IMR-90 (cell line): ENCODE data around the gene VIPR1. TPM values are rescaled to one million over a fixed set of nuclear protein-coding genes. Genes with fewer than 3 reads are reported as not detected.

Experiments used
- ATAC-seq: fragments of 200-7000 bp; cut with Tn5 transposase; 2 replicates; pipeline ENCODE4 v1.9.1; 2020; ENCODE audit warnings: low read depth, mild to moderate bottlenecking, moderate library complexity
- BruUV-seq: library from RNA; stranded (reverse); fragments of 400-500 nt; replicated peaks from 2 replicates; lab custom pipeline; 2021; lab: Mats Ljungman, UMichigan
- CTCF ChIA-PET: fragments of 300-600 bp; formaldehyde crosslinking; extraction: SDS; loops from one replicate; lab custom pipeline; 2021; ENCODE audit warnings: antibody characterized with exemption; lab: Yijun Ruan, JAX
- POLR2A ChIA-PET: fragments of 300-600 bp; sonication (Branson Sonifier 250); formaldehyde crosslinking; loops from one replicate; lab custom pipeline; 2022; ENCODE audit warnings: antibody characterized with exemption; ENCODE audit not compliant: unreplicated experiment; lab: Charles Lee
- DNase-seq: peaks from one replicate; pipeline ENCODE4 v3.0.0; 2013
- H2AFZ ChIP-seq: replicated peaks from 2 replicates; pipeline ENCODE3; 2013; ENCODE audit warnings: low read length, mild to moderate bottlenecking; ENCODE audit not compliant: poor library complexity
- H2AK5ac ChIP-seq: 2 replicates; pipeline ENCODE4 v1.6.1; 2013; ENCODE audit warnings: low read depth, low read length, inconsistent platforms
- H2AK9ac ChIP-seq: replicated peaks from 2 replicates; pipeline ENCODE3; 2013; ENCODE audit warnings: mild to moderate bottlenecking, low read depth, low read length, moderate library complexity; ENCODE audit not compliant: poor library complexity
- H2BK120ac ChIP-seq: 2 replicates; pipeline ENCODE4 v1.6.1; 2013; ENCODE audit warnings: low read depth, low read length, inconsistent platforms
- H2BK15ac ChIP-seq: 3 replicates; pipeline ENCODE4 v1.6.1; 2013; ENCODE audit warnings: low read depth, low read length, inconsistent platforms
- H2BK20ac ChIP-seq: 2 replicates; pipeline ENCODE4 v1.6.1; 2013; ENCODE audit warnings: low read depth, mild to moderate bottlenecking, inconsistent platforms, low read length, moderate library complexity
- H2BK5ac ChIP-seq: 2 replicates; pipeline ENCODE4 v1.6.1; 2013; ENCODE audit warnings: mild to moderate bottlenecking, low read depth, low read length, inconsistent platforms; ENCODE audit not compliant: poor library complexity, severe bottlenecking
- H3K14ac ChIP-seq: replicated peaks from 2 replicates; pipeline ENCODE4 v1.6.1; 2013; ENCODE audit warnings: low read depth, low read length, inconsistent platforms
- H3K18ac ChIP-seq: 2 replicates; pipeline ENCODE4 v1.6.1; 2013; ENCODE audit warnings: low read depth, low read length, control low read depth
- H3K23ac ChIP-seq: 2 replicates; pipeline ENCODE4 v1.6.1; 2013; ENCODE audit warnings: low read depth, low read length, inconsistent platforms
- H3K27ac ChIP-seq: 2 replicates; pipeline ENCODE4 v1.5.1; 2013; ENCODE audit warnings: mild to moderate bottlenecking, control low read depth, low read length; ENCODE audit not compliant: insufficient read depth
- H3K27me3 ChIP-seq: 2 replicates; pipeline ENCODE4 v1.6.1; 2013; ENCODE audit warnings: low read length; ENCODE audit not compliant: control insufficient read depth, insufficient read depth
- H3K36me3 ChIP-seq: 2 replicates; pipeline ENCODE4 v1.6.1; 2013; ENCODE audit warnings: low read length, mixed read lengths; ENCODE audit not compliant: control insufficient read depth, insufficient read depth
- H3K4ac ChIP-seq: 2 replicates; pipeline ENCODE4 v1.6.1; 2013; ENCODE audit warnings: low read depth, low read length, inconsistent platforms
- H3K4me1 ChIP-seq: 2 replicates; pipeline ENCODE4 v1.6.1; 2013; ENCODE audit warnings: low read length, mixed read lengths; ENCODE audit not compliant: control insufficient read depth, insufficient read depth
- H3K4me2 ChIP-seq: 2 replicates; pipeline ENCODE4 v1.6.1; 2013; ENCODE audit warnings: low read depth, mild to moderate bottlenecking, control low read depth, low read length, moderate library complexity
- H3K4me3 ChIP-seq: 2 replicates; pipeline ENCODE4 v1.5.1; 2013; ENCODE audit warnings: low read depth, mild to moderate bottlenecking, control low read depth, low read length, moderate library complexity; ENCODE audit not compliant: insufficient read depth
- H3K56ac ChIP-seq: 2 replicates; pipeline ENCODE4 v1.6.1; 2013; ENCODE audit warnings: low read length, inconsistent platforms; ENCODE audit not compliant: insufficient read depth; ENCODE audit errors: extremely low read depth
- H3K79me1 ChIP-seq, 2 experiments: 2 replicates each; pipeline ENCODE4 v1.6.1; 2013; ENCODE audit warnings: low read length in 2 of 2, inconsistent platforms in 1 of 2, low read depth in 1 of 2
- H3K9ac ChIP-seq: 2 replicates; pipeline ENCODE4 v1.6.1; 2013; ENCODE audit warnings: low read depth, low read length, control low read depth
- H3K9me1 ChIP-seq: 2 replicates; pipeline ENCODE4 v1.6.1; 2013; ENCODE audit warnings: low read length, inconsistent platforms; ENCODE audit not compliant: insufficient read depth
- H3K9me3 ChIP-seq: 2 replicates; pipeline ENCODE4 v1.6.1; 2013; ENCODE audit warnings: low read length; ENCODE audit not compliant: control insufficient read depth, insufficient read depth
- H4K20me1 ChIP-seq: 2 replicates; pipeline ENCODE4 v1.6.1; 2013; ENCODE audit warnings: low read length, inconsistent platforms; ENCODE audit not compliant: insufficient read depth
- H4K5ac ChIP-seq: 2 replicates; pipeline ENCODE4 v1.6.1; 2013; ENCODE audit warnings: mild to moderate bottlenecking, low read depth, low read length, control low read depth
- H4K8ac ChIP-seq, 2 experiments: 2 replicates each; pipeline ENCODE4 v1.6.1; 2013; ENCODE audit warnings: low read depth in 2 of 2, low read length in 2 of 2, control low read depth in 1 of 2, inconsistent platforms in 1 of 2
- H4K91ac ChIP-seq: 2 replicates; pipeline ENCODE4 v1.6.1; 2013; ENCODE audit warnings: low read depth, low read length, inconsistent platforms; ENCODE audit not compliant: insufficient read depth
- BHLHE40 ChIP-seq: fragments of 150-350 bp; IDR thresholded peaks from 2 replicates; pipeline ENCODE4 v1.6.1; 2016; ENCODE audit warnings: mild to moderate bottlenecking, low read depth, low read length
- CEBPB ChIP-seq: IDR thresholded peaks from 2 replicates; pipeline ENCODE4 v1.6.1; 2012; ENCODE audit warnings: low read depth, low read length, improper control_type of control experiment
- WGBS, 2 experiments: methylation state at CpG; one replicate each; pipeline versions ENCODE4 v1.1.5 to v1.1.7; 2013; ENCODE audit warnings: missing lambda C conversion rate in 2 of 2; ENCODE audit not compliant: insufficient read length in 1 of 2; ENCODE audit errors: extremely low coverage in 2 of 2; 5-methylcytosine and 5-hydroxymethylcytosine counted together
- dilution Hi-C: fragments of 300-500 bp; cut with HindIII; formaldehyde crosslinking; loops from one replicate; pipeline ENCODE4 v1.14.3; 2018; ENCODE audit warnings: low sequenced_read_pairs; ENCODE audit not compliant: unreplicated experiment
- in situ Hi-C: fragments of 300-500 bp; cut with MboI; formaldehyde crosslinking; loops from 3 replicates; pipeline ENCODE4 v1.14.3; 2019; ENCODE audit warnings: low sequenced_read_pairs, inconsistent platforms, mixed read lengths
- intact Hi-C: fragments of 100-400 bp; cut with micrococcal nuclease; formaldehyde crosslinking; loops from 2 replicates; pipeline ENCODE4 v1.10.0; 2022
- polyA plus RNA-seq, 3 experiments: library from polyadenylated mRNA; depleted of rRNA; stranded (reverse); fragments of >200 nt; gene quantifications; 2 replicates each; pipeline ENCODE4 v1.2.3, GENCODE V29; 2012; ENCODE audit warnings: low replicate concordance in 1 of 3
- total RNA-seq: library from RNA; depleted of rRNA; stranded (reverse); fragments of >200 nt; gene quantifications from 2 replicates; pipeline ENCODE4 v1.2.3, GENCODE V29; 2012

Gene VIPR1
- total and polyA plus RNA-seq, 2 of the 4 experiments (the other 2 are of a cell fraction) = not detected

GRCh38 chr3:42498034-42498433 is 4.4 kb upstream of the VIPR1 start:
- CTCF ChIA-PET = interaction anchor here (0.5 kb wide), 1 partner anchor 9 kb away, joined by 3 read pairs; no protein-coding TSS in a partner anchor
- no peak overlapping the region for H2AK9ac ChIP-seq
- no peak overlapping the region for H2BK120ac ChIP-seq
- H4K20me1 ChIP-seq = no peaks in the 10 kb centered on the region
- H4K91ac ChIP-seq = no peak overlapping the region
- no peak for TF ChIP-seq CEBPB
- TF ChIP-seq BHLHE40 = no peak
- in situ Hi-C loops = no loop called here
- no peak overlapping the region for H3K9ac ChIP-seq
- ATAC-seq (no peak), DNase-seq (no peak)
- H3K9me3 ChIP-seq = no peaks in the 10 kb centered on the region
- H3K4me1 ChIP-seq = no peaks in the 10 kb centered on the region
- no peak overlapping the region for H2BK15ac ChIP-seq
- H3K4me3 ChIP-seq = no peak overlapping the region
- no peak overlapping the region for H3K14ac ChIP-seq
- H2AFZ ChIP-seq = no peak overlapping the region
- H3K27ac ChIP-seq = no peak overlapping the region
- H3K27me3 ChIP-seq = peaks cover 45% of the 10 kb centered on the region
- H3K4ac ChIP-seq = no peak overlapping the region
- H3K79me1 ChIP-seq = no peaks in the 10 kb centered on the region
- dilution Hi-C loops = no loop called here
- no peak overlapping the region for H2BK5ac ChIP-seq
- no peak overlapping the region for H4K8ac ChIP-seq
- H3K56ac ChIP-seq = no peak overlapping the region
- H4K5ac ChIP-seq = no peak overlapping the region
- POLR2A ChIA-PET = no interaction called here
- no peak overlapping the region for H2BK20ac ChIP-seq
- no peaks in the 10 kb centered on the region; the same call in 1 of the 2 replicates for H3K9me1 ChIP-seq
- H2AK5ac ChIP-seq = no peak overlapping the region
- H3K4me2 ChIP-seq = no peak overlapping the region
- no TSS peak for BruUV-seq
- H3K23ac ChIP-seq = no peak overlapping the region
- WGBS, 2 experiments = 13% methylated on average over 1 of the region's 1 CpG; no CpG with 5 or more reads in 1 of the 2 experiments
- no peaks in the 10 kb centered on the region for H3K36me3 ChIP-seq
- no peak overlapping the region for H3K18ac ChIP-seq
- intact Hi-C loops = no loop called here
